NCI-H2196 (cell line): ENCODE data around the gene CBFB.
A peak's percentile ranks its signal among the peaks of the same experiment; 100 is the strongest.

Experiments used
- DNase-seq: peaks from one replicate; lab custom pipeline; 2025; ENCODE audit not compliant: unreplicated experiment; lab: John Stamatoyannopoulos, UW

CBFB gene

DNA sequence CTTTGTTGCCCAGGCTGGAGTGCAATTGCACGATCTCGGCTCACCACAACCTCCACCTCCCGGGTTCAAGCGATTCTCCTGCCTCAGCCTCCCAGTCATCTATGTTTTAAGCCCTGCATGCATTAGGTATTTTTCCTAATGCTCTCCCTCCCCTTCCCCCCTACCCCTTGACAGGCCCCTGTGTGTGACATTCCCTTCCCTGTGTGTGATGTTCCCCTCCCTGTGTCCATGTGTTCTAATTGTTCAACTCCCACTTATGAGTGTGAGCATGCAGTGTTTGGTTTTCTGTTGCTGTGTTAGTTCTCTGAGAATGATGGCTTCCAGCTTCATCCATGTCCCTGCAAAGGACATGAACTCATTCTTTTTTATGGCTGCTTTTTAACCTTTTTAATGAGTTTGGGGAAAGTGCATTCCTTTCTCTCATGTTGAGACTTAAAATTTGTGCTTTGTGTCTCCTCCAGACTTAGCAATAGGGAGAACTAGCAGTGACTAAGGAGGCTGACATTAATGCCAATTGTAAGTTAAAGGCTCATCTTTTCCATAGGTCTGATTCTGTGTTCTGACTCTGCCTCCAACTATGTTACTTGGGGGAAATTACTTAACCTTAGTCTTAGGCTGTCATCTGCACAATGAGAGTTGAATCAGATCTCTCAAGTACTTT lies 63.1 kb downstream of the CBFB start:
- no peak for DNase-seq

DNA sequence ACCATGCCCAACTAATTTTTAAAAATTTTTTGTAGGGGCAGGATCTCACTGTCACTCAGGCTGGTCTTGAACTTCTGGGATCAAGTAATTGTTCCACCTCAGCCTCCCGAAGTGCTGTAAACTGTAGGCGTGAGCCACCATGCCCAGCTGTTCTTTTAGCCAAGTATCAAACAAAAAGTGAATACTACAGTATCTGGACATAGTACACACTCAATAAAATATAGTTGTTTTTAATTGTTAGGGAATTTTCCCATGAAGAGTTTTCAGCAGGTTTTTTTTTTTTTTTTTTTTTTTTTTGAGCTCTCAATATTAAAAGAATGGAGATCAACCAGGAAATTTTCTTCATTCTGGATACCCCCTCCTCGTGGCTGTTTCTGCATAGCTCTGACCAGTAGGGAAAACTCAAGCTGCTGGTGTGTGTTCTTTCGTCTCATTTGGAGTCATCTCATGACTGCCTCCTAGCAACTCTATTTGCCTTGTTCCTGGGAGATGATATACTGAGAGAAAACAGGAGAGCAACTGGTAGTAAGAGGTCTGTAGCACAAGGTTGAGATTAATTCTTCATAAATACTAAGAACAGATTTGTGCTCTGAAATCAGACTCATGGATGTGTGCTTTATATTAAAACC lies 64.3 kb downstream of the CBFB start:
- no peak for DNase-seq

DNA sequence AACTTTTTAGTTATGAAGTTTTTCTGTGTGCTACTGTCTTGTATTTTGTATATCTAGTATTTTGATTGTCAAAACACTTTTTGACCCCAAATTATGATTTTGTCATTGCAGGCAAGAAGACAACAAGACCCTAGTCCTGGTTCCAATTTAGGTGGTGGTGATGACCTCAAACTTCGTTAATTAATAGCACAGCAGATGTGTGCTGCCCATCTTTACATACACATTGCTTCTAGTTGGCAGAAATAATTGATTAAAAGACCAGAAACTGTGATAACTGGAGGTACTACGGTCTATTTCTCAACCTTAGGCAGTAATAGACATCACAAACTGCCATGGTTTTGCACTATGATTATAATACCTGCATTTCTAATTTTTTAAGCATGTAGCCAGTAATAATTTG lies 69.7 kb downstream of the CBFB start:
- DNase-seq = no peak

DNA sequence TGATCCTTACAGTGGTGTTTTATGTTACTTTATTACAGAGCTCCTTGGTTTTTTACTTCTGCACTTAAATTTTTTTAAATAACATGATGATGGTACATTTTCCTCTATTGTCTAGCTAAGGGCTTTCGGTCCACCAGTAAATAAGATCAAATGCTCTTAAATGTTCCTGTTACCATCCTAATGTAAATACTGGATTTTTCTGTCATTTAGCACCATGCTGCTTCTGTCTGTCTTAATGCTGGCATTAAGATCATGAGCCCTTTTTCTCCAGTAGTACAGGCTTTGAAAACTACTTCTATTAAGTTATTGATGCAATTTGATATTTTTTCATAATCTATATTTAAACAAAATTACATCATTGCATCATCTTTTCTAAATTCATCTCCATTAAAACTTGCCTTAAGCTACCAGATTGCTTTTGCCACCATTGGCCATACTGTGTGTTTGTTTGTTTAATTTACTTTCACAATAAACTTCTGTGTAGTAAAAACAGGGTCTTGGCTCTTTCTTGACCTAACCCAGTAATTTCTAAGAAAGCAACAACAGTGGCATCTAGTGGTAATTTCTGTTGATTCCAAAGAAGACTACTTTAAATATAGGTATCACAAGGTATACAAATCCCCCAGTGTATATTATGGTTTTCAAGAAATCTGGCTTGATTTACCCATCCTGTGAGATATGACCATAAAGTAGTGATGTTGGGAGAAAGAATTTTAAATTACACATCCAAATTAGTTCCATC lies 71.8 kb downstream of the CBFB start:
- DNase-seq = no peak

- DNase-seq = no peak
Observed at GRCh38 chr16:67101311-67102082, 72.5 kb downstream of the CBFB start.

DNA sequence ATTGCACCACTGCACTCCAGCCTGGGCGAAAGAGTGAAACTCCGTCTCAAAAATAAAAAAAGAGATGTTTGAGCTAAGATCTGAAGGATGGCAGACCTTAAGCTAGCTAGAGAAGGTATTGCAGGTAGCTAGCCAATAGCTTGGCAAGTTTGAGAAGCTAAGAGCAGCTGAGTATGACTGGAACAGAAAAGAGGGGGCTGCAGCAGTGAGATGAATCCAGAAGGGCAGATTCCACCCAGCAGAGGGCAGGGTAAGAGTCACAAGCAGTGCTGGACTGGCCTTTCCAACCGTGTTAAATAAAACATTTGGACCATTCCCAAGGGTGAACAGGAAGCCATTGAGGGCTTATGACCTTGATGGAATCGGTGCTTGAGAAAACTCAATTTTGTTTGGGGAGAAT lies 75.1 kb downstream of the CBFB start:
- DNase-seq = peak; percentile 6

DNA sequence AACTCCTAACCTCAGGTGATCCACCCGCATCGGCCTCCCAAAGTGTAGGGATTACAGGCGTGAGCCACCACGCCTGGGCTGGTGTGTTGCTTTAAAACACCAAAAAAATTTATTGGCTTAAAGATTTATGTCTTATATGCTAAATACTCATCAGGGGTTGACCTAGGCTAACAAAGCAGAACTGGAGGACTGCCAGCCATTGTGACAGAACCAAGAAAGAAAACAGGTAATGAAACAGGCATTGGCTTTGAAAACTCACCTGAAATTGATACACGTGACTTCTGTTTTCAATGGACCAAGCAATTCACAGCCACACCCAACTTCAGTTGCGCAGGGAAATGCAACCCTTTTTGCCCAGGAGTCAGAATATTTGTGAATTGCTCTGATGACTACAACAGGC lies 75.9 kb downstream of the CBFB start:
- peak; percentile 11 for DNase-seq

GRCh38 chr16:67105246-67105645 lies 76.3 kb downstream of the CBFB start:
- DNase-seq = no peak

- no peak for DNase-seq
Observed at GRCh38 chr16:67105881-67106280, 76.9 kb downstream of the CBFB start.

DNA sequence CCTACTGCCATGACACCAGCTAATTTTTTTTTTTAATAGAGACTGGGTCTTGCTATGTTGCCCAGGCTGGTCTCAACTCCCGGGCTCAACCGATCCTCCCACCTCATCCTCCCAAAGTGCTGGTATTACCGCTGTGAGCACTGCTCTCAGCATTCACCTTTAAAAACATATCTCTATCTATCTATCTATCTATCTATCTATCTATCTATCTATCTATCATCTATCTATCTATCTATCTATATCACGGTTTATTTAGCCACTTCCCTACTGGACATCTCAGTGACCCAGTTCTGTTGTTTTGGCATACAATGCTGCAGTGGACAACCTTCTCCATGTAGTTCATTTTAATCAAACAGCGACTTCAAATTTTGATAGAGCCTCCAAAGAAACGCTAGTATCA lies 79.5 kb downstream of the CBFB start:
- DNase-seq = no peak

DNA sequence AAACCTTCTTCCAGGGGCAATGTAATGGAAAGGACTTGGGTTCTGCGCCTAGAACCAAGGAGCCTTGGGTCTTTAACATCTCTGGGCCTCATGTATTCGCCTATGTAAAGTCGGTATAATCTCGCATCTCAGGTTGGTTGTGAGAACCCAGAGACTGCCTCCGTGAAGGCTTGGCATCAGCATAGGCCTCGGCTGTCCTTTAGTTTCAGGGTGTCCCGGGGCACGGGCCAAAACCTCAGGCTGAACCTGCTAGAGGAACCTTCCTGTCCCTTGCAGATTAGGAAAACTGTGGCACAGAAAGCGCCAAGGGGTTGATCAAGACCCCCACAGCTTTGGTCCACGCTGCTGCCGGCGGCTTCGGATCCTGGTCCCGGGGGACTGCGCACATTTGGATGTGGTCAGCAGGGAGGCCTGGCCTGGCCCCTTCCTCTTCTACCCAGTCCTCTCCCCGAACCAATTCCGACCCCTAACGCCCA lies 80.0 kb downstream of the CBFB start:
- DNase-seq = no peak

DNA sequence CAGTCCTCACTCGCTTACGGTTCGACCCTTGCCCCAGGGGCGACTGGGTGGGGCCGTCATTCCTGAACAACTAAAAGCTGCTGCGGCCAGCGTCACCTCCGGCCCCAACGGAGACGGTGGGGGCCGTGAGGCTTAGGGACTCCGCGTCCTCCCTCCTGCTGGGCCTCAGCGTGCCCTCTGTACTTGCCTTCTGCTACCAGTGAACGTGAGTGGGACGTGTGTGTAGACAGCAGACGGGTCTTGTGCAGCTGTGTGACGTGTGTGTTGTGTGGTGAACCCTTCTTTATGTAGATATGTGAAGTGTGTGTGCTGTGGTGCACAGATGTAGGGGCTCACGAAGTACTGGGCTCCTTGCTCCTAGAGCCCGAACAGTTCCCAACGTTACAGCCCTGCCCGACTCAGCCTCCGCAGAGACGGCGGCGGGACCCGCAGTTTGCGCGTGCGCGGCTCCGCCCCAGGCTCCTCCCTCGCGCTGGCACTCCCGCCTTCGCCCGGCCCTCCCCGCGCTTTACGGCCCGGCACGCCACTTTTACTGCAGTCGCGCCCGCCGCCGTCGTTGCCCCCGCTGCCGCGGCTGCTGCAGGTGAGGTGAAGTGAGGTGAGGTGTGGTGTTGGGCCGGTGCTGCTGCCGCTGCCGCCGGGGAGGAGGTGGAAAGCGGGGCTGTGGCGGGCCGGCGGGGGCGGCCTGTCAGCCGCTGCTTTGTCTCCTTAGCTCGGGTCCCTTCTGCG lies 80.6 kb downstream of the CBFB start, which contains the start of gene PHAF1:
Gene PHAF1 (plus strand): TSS at position 535 of the 729 bp plus-strand sequence. CDS start 235 bp downstream, outside the sequence.
- peak; percentile 83 for DNase-seq

DNA sequence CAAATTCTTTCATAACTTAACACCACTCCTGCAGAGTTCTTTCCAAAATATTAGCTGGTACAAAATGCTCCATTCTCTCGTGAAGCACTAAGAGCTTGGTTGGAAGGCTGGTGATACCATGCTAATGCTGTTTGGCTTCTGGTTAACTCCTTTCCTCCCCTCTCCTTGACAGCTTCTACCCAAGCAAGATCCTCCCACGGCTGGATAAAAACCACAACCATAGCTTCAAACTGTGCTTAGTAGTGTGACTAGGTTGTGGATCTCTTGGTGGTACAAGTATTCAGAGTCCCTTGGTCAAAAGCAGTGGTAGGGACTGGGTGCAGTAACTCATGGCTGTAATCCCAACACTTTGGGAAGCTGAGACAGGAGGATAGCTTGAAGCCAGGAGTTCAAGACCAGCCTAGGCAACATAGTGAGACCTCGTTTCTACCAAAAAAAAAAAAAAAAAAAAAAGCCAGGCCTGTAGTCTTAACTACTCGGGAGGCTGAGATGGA lies 83.0 kb downstream of the CBFB start:
- DNase-seq = no peak

- no peak for DNase-seq
Observed at GRCh38 chr16:67112591-67113399, 83.8 kb downstream of the CBFB start.

DNA sequence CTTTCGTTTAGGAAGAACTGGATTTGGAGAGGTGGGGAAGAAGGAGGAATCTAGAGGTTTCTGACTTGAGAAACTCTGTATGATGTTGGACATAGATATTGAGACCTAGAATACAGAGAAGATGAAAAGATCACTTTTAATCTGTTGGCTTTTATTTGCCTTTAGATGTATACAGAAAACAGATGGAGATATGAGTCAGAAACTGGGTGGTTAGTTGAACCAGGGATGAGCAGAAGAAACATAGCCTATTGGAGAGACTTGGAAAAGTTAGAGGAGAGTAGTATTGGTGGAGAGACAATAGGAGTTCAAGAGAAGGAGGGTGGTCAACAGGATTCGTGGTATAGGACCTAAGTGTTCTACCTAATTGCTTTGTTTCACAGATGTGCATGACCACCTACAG lies 85.8 kb downstream of the CBFB start:
- no peak for DNase-seq

DNA sequence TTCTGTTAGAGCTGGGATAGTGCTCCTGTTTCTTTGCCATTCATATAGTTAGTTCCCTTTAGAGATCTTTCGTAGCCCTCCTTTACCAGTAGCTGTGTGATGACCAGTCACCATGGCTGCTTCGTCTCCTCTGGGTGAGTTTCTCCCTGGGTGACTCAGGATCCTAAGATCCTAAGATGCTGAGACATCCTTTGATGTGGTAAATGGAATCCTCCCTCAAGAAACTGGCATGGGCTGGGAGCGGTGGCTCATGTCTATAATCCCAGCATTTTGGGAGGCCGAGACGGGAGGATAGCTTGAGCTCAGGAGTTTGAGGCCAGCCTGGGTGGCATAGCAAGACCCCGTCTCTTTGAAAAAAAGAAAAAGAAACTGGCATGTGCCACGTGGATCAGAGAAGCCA lies 86.7 kb downstream of the CBFB start:
- no peak for DNase-seq

GRCh38 chr16:67116388-67117311 lies 87.7 kb downstream of the CBFB start:
- DNase-seq = no peak

- DNase-seq = no peak
Observed at GRCh38 chr16:67117716-67118115, 88.8 kb downstream of the CBFB start.

DNA sequence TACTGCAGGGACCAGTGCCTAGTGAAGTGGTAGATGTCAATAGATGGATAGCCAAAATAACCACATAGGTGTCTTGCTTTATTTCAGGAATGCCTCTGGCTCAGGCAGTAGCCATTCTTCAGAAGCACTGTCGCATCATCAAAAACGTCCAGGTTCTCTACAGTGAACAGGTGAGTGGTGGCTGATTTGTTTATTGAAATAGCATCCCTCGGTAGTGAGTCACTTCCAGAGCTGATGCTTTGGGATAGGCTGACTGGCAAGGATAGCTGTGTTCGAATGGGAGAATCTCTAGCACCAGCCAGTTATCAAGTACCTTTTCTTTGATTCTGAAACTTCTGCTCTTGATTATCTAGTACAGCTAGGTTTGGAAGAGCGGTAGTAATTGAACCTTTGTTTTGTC lies 91.1 kb downstream of the CBFB start:
- no peak for DNase-seq
